Ovary (tissue), 9 donors: ENCODE results near the gene KPTN. TPM values are rescaled to one million over a fixed set of nuclear protein-coding genes. Genes with fewer than 3 reads are reported as not detected.

Experiments used
- DNase-seq, 5 donors: peaks; one replicate each; pipeline ENCODE4 v3.0.0-alpha.2; 2019 to 2020
- H3K27ac ChIP-seq, 2 donors: fragments of 200-600 bp; one replicate each; pipeline versions ENCODE4 v1.5.1 to v1.8.0; 2019 to 2022
- H3K27me3 ChIP-seq: fragments of 200-600 bp; one replicate; pipeline ENCODE4 v1.8.0; 2022
- H3K36me3 ChIP-seq: fragments of 200-600 bp; sonication (generic); one replicate; pipeline ENCODE4 v1.5.1; 2019
- H3K4me1 ChIP-seq: one replicate; pipeline ENCODE4 v1.8.1; 2013; ENCODE audit warnings: mild to moderate bottlenecking, moderate library complexity; ENCODE audit not compliant: insufficient read depth
- H3K4me3 ChIP-seq: fragments of 200-600 bp; sonication (generic); one replicate; pipeline ENCODE4 v1.5.1; 2017
- H3K9me3 ChIP-seq, 2 donors: fragments of 200-600 bp in 1 of 2; sonication (generic) in 1 of 2; one replicate each; pipeline versions ENCODE4 v1.5.1 to v1.8.1; 2013 to 2019; ENCODE audit warnings: mild to moderate bottlenecking in 1 of 2, moderate library complexity in 1 of 2
- CTCF ChIP-seq, 3 donors: fragments of 450-650 bp in 2 of 3; fragments of 200-600 bp in 1 of 3; IDR thresholded peaks; one replicate each; pipeline versions ENCODE4 v1.5.1 to v1.8.0; 2016 to 2022; ENCODE audit warnings: antibody characterized with exemption in 3 of 3, mild to moderate bottlenecking in 1 of 3
- EP300 ChIP-seq: sonication (generic); formaldehyde crosslinking; IDR thresholded peaks from one replicate; pipeline ENCODE4 v1.6.1; 2017; ENCODE audit warnings: antibody characterized with exemption
- POLR2A ChIP-seq: fragments of 450-650 bp; IDR thresholded peaks from one replicate; pipeline ENCODE4 v1.6.1; 2017; ENCODE audit warnings: antibody characterized with exemption, mild to moderate bottlenecking, moderate library complexity
- WGBS, 3 donors: extraction: QIAGEN DNeasy Blood & Tissue Kit in 1 of 3; methylation state at CpG; one replicate each; pipeline versions ENCODE4 v1.1.5 to v1.1.7; 2013 to 2017; 5-methylcytosine and 5-hydroxymethylcytosine counted together
- intact Hi-C, 4 donors: fragments of 100-400 bp; cut with DNase I; formaldehyde crosslinking; loops; one replicate each; pipeline versions ENCODE4 v1.11.0 to v1.15.1; 2022 to 2023
- polyA plus RNA-seq, 2 donors: library from polyadenylated mRNA; stranded (reverse); fragments of 200-250 nt in 1 of 2; fragments of 350-450 nt in 1 of 2; fragmentation: Illumina TruSeq in 1 of 2; extraction: RNeasy Lipid Tissue Mini Kit (QIAGEN cat#74804) in 1 of 2; gene quantifications; one replicate each; pipeline ENCODE4 v1.2.3, GENCODE V29; 2013 to 2014
- total RNA-seq, 7 donors: library from RNA; depleted of rRNA in 2 of 7; stranded (reverse); fragments of >200 nt in 2 of 7; fragmentation: NEBNext Ultra II Directional in 3 of 7; extraction: Animal tissue kit (Norgen Biotek cat#: 25700) in 3 of 7; gene quantifications; one replicate each; pipeline versions ENCODE4 v1.1.0 to v1.2.4, GENCODE V29; 2016 to 2023
- donor health status: DM: no; HTN: no; CAD: no; lungs with moderate emphysema.
- donor health status: DM: no; HTN: no; CAD: no.
- donor health status: Bipolar disorder and iron deficiency.
- donor health status: DM: yes; HTN: yes; CAD: no.
- donor health status: DM: no; HTN: no; CAD: no.
- donor health status: DM: yes; HTN: yes; CAD: no.

Gene KPTN
- total and polyA plus RNA-seq, 9 donors, result 2.8 to 5.5 (median 4.4) TPM

GRCh38 chr19:47461876-47462275, 22.1 kb downstream of the KPTN start:
- H3K4me1 ChIP-seq, result peaks cover 3% of the 10 kb centered on the region
- WGBS, 3 donors, result 77 to 91% (median 81%) methylated on average over 5 of the region's 5 CpGs

GRCh38 chr19:47459477-47459876, 24.5 kb downstream of the KPTN start:
- TF ChIP-seq POLR2A (no peak), CTCF (IDR thresholded peaks at IDR 0.05) (no peak), EP300 (no peak)
- no peak overlapping the region for H3K4me3 ChIP-seq
- peaks cover 10% of the 10 kb centered on the region for H3K27me3 ChIP-seq
- no peak for DNase-seq
- H3K4me1 ChIP-seq, result peaks cover 3% of the 10 kb centered on the region
- H3K9me3 ChIP-seq, result peaks cover 0 to 11% of the 10 kb centered on the region in 2 donors
- intact Hi-C loops, result no loop called here
- H3K27ac ChIP-seq, result no peak overlapping the region
- 81 to 87% (median 86%) methylated on average over 14 of the region's 14 CpGs for WGBS, 3 donors
- H3K36me3 ChIP-seq, result no peaks in the 10 kb centered on the region

More at GRCh38 chr19:47461876-47462275, 22.1 kb downstream of the KPTN start:
- DNase-seq, result no peak
- Histone ChIP-seq H3K4me3 (no peak overlapping the region), H3K27ac (no peak overlapping the region), H3K9me3 (no peaks in the 10 kb centered on the region), H3K27me3 (peaks cover 6% of the 10 kb centered on the region), H3K36me3 (no peaks in the 10 kb centered on the region)
- TF ChIP-seq CTCF (IDR thresholded peaks at IDR 0.05) (no peak), POLR2A (no peak), EP300 (no peak)
- intact Hi-C loops, result no loop called here

GRCh38 chr19:47458672-47459071, 25.3 kb downstream of the KPTN start:
- Histone ChIP-seq H3K4me3 (no peak overlapping the region), H3K36me3 (no peaks in the 10 kb centered on the region), H3K9me3 (peaks cover 0 to 11% of the 10 kb centered on the region in 2 donors), H3K27ac (no peak overlapping the region), H3K27me3 (peaks cover 10% of the 10 kb centered on the region), H3K4me1 (peaks cover 3% of the 10 kb centered on the region)
- intact Hi-C loops, result no loop called here
- TF ChIP-seq POLR2A (no peak), CTCF (IDR thresholded peaks at IDR 0.05) (no peak), EP300 (no peak)
- no peak for DNase-seq
- 16 to 24% (median 18%) methylated on average over 5 of the region's 5 CpGs for WGBS, 3 donors

GRCh38 chr19:47456721-47457474, 27.1 kb downstream of the KPTN start:
- no peak overlapping the region for H3K4me3 ChIP-seq
- intact Hi-C loops, result loop anchor here in 1 of 4 donors (1.0 kb wide), 1 partner anchor 35 kb away; no protein-coding TSS in a partner anchor
- no peaks in the 10 kb centered on the region for H3K36me3 ChIP-seq

More at GRCh38 chr19:47456721-47457474, 27.1 kb downstream of the KPTN start:
- no peak for DNase-seq
- peaks cover 10% of the 10 kb centered on the region for H3K27me3 ChIP-seq
- WGBS, 3 donors, result 15 to 49% (median 20%) methylated on average over 43 to 77 of the region's 77 CpGs
- peaks cover 0 to 11% of the 10 kb centered on the region in 2 donors for H3K9me3 ChIP-seq
- H3K27ac ChIP-seq, result no peak overlapping the region
- TF ChIP-seq CTCF (IDR thresholded peaks at IDR 0.05) (no peak), EP300 (no peak), POLR2A (no peak)
- H3K4me1 ChIP-seq, result peaks cover 3% of the 10 kb centered on the region
